ENCODE results near the gene HECTD1.
A peak's percentile ranks its signal among the peaks of the same experiment; 100 is the strongest.

- TF ChIP-seq EZH2 (IDR thresholded peaks at IDR 0.05) (no peak), CTCF (IDR thresholded peaks at IDR 0.05) (peak; percentile 28)
Measured at GRCh38 chr14:31084385-31084784, 123.2 kb downstream of the HECTD1 start.

All from neural progenitor cell (in vitro differentiated cells).